HG02981 (cell line): ENCODE results near the gene GPHN.

Experiments
- ATAC-seq: cut with Tn5 transposase; IDR thresholded peaks from one replicate; pipeline ENCODE4 v1.9.1; 2021; ENCODE audit warnings: mild to moderate bottlenecking, moderate library complexity; ENCODE audit not compliant: unreplicated experiment

Gene GPHN

GRCh38 chr14:66916421-66916820 lies 408.5 kb downstream of the GPHN start:
- no peak for ATAC-seq

DNA sequence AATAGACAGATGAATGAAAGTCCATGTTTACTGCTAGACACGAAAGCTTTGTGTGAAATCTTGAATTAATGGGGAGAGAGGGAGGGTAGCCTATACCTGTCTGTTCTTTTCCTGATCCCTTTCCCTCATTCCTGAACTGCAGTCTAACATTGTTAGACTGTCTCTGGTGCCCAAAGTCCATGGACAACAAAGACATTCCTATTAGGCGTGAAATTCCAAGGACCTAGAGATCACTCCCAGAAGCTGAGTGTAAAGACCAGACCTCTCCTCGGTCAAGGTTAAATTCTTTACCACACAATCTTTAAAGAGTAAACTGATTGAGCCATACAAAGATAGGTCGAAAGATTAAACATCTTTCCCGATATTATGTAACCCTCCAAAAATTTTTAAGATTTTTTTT lies 410.6 kb downstream of the GPHN start:
- no peak for ATAC-seq

DNA sequence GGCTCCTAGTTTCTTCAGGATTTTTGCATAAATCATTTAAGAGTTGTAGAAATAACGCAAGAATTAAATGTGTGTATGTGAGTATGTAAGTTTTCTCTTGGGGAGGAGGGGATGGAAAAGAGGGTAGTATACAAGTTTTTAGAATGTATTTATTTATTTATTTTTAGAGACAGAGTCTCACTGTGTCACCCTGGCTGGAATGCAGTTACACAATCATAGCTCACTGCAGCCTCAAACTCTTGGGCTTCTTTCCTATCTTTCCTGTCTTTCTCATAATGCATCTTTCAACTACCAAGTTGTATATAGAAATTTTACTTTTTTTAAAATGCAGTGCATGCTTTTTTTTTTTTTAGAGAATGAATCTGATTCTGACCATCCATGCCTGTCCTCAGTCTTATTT lies 412.2 kb downstream of the GPHN start:
- no peak for ATAC-seq

GRCh38 chr14:66923251-66923650 lies 415.3 kb downstream of the GPHN start:
- ATAC-seq = no peak

DNA sequence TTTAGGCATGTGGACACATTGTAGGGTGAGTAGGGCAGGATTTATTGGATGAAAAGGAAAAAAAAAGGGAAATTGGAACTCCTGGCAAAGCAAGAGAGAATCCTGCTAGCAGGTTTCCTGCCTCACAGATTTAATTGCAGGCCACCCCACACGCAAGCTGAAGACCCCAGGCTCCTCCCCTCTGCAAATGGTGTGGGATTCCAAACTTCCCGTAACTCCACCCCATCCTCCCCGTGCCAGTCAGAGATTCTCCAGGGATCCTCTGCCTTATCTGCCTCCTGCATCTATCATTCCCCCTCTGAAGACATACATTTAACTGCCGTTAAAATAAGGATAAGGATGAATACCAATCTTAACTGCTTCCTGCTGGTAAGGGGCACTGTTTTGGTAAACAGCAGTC lies 431.5 kb downstream of the GPHN start:
- no peak for ATAC-seq

DNA sequence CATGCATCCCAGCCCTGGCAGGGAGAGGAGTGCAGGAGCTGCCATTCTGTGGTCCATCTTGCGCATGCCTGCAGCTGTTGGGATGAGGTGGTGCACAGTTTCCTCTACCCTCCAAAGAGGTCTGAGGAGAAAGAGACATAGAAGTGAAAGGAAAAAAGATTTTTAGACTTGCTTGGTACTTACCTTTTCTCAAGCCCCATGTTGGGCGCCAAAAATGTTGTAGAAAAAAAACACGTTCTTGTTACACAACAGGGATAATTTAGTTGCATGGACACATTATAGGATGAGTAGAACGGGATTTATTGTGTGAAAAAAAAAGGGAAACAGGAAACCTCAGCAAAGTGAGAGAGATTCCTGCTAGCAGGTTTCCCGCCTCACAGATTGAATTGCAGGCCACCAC lies 436.9 kb downstream of the GPHN start:
- no peak for ATAC-seq

DNA sequence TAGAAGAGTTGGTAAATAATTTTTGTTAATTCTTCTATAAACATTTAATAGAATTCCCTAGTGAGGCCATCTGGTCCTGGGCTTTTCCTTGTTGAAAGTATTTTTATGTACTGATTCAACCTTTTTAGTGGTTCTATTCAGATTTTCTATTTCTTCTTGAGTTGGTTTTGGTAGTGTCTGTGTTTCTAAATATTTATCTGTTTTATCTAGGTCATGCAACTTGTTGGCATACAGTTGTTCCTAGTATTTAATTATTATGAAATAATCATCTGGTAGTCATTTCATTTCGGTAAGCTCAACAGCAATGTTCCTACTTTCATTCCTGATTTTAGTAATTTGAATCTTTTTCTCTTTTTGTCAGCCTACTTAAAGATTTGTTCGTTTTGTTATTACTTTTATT lies 447.2 kb downstream of the GPHN start:
- no peak for ATAC-seq

- ATAC-seq = no peak
These were observed 451.6 kb downstream of the GPHN start for GRCh38 chr14:66959437-66960050.

- no peak for ATAC-seq
These were observed 457.9 kb downstream of the GPHN start for GRCh38 chr14:66965831-66966230.

GRCh38 chr14:66972469-66972868 lies 464.5 kb downstream of the GPHN start:
- ATAC-seq = no peak

DNA sequence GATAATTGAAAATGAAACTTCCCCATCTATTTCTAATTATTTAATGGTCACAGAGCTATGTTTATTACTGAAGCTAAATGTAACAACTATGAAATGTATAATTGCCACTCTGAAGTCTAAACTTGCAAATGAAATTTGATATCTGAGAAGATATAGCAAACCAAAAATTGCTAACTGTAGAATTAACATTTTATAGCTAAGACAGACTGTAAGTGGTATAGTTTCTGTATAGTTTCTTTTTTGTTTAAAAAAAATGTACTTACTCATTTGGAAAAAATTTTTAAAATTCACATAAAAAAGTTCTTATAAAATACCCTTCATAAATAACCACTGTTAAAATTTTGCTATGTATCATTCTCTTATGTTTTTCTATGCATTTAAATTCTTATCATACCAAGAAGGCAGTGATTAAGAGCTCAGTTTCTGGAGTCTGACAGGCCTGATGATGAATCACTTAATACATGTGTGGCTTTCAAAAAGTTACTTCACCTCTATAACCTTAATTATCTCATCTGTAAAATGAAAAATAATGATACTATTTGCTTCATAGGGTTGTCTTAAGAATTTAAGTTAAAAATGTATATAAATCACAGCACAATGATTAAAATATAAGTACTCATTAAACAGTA lies 466.6 kb downstream of the GPHN start:
- ATAC-seq = no peak

DNA sequence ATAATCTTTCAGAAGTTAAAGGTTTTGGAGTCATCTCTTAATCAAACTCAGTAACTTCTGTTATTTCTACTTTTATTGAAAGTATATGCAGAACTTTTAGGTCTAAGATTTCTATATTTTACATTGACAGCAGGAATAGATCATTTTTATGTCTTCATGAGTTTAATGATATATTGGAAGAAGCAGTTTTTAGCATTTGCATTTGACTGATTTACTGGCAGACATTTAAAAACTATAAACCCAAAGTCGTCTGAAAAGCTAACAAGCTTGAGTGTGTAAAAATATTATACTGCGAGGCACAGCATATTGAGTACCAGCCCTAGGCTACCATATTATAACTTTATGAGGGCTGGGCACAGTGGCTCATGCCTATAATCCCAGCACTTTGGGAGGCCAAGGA lies 467.3 kb downstream of the GPHN start:
- ATAC-seq = no peak

DNA sequence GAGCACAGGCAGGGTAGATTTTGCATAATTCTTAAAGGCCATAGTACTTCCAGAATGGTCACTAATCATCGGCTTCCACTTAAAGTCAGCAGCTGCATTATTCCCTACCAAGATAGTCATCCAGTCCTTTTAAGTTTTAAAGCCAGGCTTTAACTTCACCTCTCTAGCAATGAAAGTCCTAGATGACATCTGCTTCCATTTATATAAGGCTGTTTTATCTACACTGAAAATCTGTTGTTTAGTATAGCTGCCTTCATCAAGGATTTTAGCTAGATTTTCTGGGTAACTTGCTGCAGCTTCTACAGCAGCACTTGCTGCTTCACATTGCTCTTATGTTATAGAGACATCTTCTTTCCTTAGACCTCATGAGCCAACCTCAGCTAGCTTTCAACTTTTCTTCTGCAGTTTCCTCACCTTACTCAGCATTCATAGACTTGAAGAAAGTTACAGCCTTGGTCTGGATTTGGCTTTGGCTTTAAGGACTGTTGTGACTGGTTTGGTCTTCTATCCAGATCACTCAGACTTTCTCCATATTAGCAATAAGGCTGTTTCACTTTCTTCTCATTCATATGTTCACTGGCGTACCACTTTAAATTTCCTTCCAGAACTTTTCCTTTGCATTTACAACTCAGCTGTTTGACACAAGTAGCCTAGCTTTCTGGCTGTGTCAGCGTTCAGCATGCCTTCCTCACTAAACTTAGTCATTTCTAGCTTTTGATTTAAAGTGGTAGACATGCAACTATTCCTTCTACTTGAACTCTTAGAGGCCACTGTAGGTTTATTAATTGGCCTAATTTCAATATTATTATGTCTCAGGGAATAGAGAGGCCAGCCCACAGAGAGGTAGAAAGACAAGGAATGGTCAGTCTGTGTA lies 471.4 kb downstream of the GPHN start:
- no peak for ATAC-seq

GRCh38 chr14:66982247-66982646 lies 474.3 kb downstream of the GPHN start:
- no peak for ATAC-seq

DNA sequence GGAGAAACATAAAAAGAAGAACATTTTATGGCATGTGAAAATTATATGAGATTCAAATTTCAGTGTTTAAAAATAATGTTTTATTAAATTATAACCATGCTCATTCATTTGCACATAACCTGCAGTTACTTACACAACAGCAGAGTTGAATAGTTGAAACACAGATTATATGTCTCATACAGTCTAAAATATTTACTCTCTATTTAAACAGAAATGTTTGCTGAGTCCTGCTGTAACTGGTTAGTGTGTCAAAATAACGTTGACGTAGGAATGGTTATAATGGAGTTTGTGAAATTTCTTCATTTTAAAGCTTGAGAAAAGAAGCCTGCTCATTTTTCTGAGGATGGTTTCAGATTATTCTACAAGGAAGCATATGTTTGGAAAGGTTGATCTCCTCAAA lies 484.8 kb downstream of the GPHN start:
- ATAC-seq = no peak

GRCh38 chr14:66993512-66993911 lies 485.6 kb downstream of the GPHN start:
- ATAC-seq = no peak

- ATAC-seq = no peak
These were observed 490.1 kb downstream of the GPHN start for GRCh38 chr14:66998013-66998412.

DNA sequence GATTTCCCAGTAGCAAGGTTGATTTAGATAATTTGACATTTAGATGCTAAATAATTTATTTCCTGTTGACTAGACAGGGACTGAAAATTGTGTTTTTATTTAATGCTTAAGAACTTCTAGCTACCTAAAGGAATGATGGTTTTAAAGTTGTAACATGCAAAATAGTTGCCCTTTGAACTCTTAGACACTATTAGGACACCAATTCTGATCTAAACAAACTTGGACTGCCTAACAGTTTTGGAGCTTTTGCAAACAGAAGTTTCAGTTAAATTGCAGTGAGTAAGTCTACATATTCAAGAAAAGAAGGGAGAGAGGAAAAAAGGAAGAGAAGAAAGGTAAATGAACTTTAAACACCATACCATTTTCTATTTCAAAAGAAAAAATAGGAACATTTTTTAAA lies 492.0 kb downstream of the GPHN start:
- ATAC-seq = no peak

DNA sequence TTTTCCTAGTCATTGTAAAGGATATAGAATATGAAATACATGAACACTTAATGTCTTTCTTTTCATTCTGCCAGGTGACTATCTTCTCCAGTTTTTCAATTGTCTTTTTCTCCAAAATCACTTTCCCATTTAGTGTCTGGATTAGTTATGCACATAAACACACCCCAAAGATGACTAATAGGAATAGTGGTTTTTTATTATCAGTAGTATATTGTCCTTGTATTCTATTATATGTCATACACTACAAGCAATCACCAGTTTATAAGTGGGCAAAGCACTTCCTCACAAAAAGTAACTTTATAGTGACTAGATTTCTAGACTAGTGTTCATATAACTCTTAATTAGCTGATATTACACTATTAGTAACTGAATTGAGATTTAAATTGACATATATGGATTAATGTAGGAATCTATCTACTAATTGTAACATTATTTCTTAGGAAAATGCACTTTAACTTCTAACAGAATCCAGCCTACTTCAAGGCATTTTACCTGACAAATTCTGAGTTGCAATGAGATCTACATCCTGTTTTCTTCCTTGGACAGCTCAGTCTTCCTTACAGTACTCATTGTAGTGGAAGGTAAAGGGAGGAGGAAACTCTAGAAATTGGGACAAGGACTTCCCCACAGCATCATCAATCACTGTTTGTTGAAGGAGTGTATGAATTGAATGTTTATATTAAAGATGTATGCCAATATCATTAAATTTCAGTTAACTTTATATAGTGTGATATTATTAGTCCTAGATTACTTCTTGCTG lies 495.2 kb downstream of the GPHN start:
- ATAC-seq = no peak

- no peak for ATAC-seq
These were observed 496.6 kb downstream of the GPHN start for GRCh38 chr14:67004521-67004920.

GRCh38 chr14:67010602-67011001 lies 502.7 kb downstream of the GPHN start:
- no peak for ATAC-seq
